ENCODE results near the gene HTR3B.
"Not testable (repeated sequence)": the region's sequence is repeated elsewhere in the genome, so short reads cannot be mapped to it uniquely, and the experiment has no call there.

HTR3B gene

GRCh38 chr11:113904379-113905101 is at the start of gene HTR3B:
TSS of gene HTR3B (plus strand) at chr11:113904796. CDS start at chr11:113904934, 138 bp downstream.
- DNase-seq, result no peak

- no peak for DNase-seq
Observed at GRCh38 chr11:113855803-113856202, 48.8 kb upstream of the HTR3B start.

GRCh38 chr11:113856966-113857759 is 47.4 kb upstream of the HTR3B start:
- DNase-seq, result no peak

- DNase-seq, result peak; percentile 9
Observed at GRCh38 chr11:113859665-113860064, 44.9 kb upstream of the HTR3B start.

- DNase-seq, result no peak
Observed at GRCh38 chr11:113862435-113862834, 42.2 kb upstream of the HTR3B start.

- no peak for DNase-seq
Observed at GRCh38 chr11:113864410-113864809, 40.2 kb upstream of the HTR3B start.

GRCh38 chr11:113865873-113866272 is 38.7 kb upstream of the HTR3B start:
- no peak for DNase-seq

- no peak for DNase-seq
Observed at GRCh38 chr11:113867843-113868503, 36.6 kb upstream of the HTR3B start.

GRCh38 chr11:113871336-113871735 is 33.3 kb upstream of the HTR3B start:
- DNase-seq, result no peak

- DNase-seq, result no peak
Observed at GRCh38 chr11:113873236-113873626, 31.4 kb upstream of the HTR3B start.

GRCh38 chr11:113874096-113874495 is 30.5 kb upstream of the HTR3B start:
- DNase-seq, result no peak

- DNase-seq, result no peak
Observed at GRCh38 chr11:113874581-113875233, 29.9 kb upstream of the HTR3B start.

- peak; percentile 94 for DNase-seq
Observed at GRCh38 chr11:113875234-113876073, 29.1 kb upstream of the HTR3B start, which contains the start of gene USP28. TSS of gene USP28 (minus strand) at chr11:113875572. CDS start at chr11:113875501, 71 bp downstream.

GRCh38 chr11:113876074-113876797 is 28.4 kb upstream of the HTR3B start:
- no peak for DNase-seq

GRCh38 chr11:113876798-113877669 is 27.6 kb upstream of the HTR3B start:
- peak; percentile 14 for DNase-seq

- no peak for DNase-seq
Observed at GRCh38 chr11:113877670-113878055, 26.9 kb upstream of the HTR3B start.

GRCh38 chr11:113879446-113879845 is 25.1 kb upstream of the HTR3B start:
- not testable (repeated sequence) for DNase-seq

- DNase-seq, result no peak
Observed at GRCh38 chr11:113880971-113881370, 23.6 kb upstream of the HTR3B start.

GRCh38 chr11:113881856-113882255 is 22.7 kb upstream of the HTR3B start:
- no peak for DNase-seq

- DNase-seq, result no peak
Observed at GRCh38 chr11:113884361-113884836, 20.2 kb upstream of the HTR3B start.

All from activated CD4-positive, alpha-beta T cell treated with anti-CD3 and anti-CD28 coated beads, Interleukin-2, Interleukin-6, amounts not matched to agents 100 ng/mL and 50 ng/mL, durations not matched to agents 16 hours and 8 hours (primary cell).